ENCODE results near the gene NFU1. TPM values are rescaled to one million over a fixed set of nuclear protein-coding genes. Genes with fewer than 3 reads are reported as not detected.

Gene NFU1
- total and polyA plus RNA-seq, 2 of the 4 experiments (the other 2 are of a cell fraction): 24.0 to 32.4 TPM

GRCh38 chr2:69474688-69475087 lies 37.5 kb upstream of the NFU1 start:
- Histone ChIP-seq H2AK9ac (replicated peaks; ENCODE audit: low read depth, low read length, poor library complexity) (no peak overlapping the region), H3K27me3 (ENCODE audit: control insufficient read depth, insufficient read depth, low read length) (no peaks in the 10 kb centered on the region), H2BK20ac (ENCODE audit: low read depth, low read length) (no peak overlapping the region), H3K18ac (ENCODE audit: low read depth, low read length) (no peak overlapping the region), H3K36me3 (ENCODE audit: control insufficient read depth, insufficient read depth, low read length) (peaks cover 9% of the 10 kb centered on the region), H4K20me1 (ENCODE audit: insufficient read depth, low read length) (no peaks in the 10 kb centered on the region; the same call in 1 of the 2 replicates), H3K9me1 (ENCODE audit: insufficient read depth, low read length) (peaks cover 7% of the 10 kb centered on the region; the same call in 1 of the 2 replicates), H3K9ac (ENCODE audit: low read depth, low read length) (no peak overlapping the region), H4K8ac (ENCODE audit: low read depth in 2 of 2, low read length in 2 of 2) (no peak overlapping the region), H4K91ac (ENCODE audit: insufficient read depth, low read depth, low read length) (no peak overlapping the region), H2BK5ac (ENCODE audit: low read depth, low read length, poor library complexity, severe bottlenecking) (no peak overlapping the region), H3K56ac (ENCODE audit: extremely low read depth, insufficient read depth, low read length) (no peak overlapping the region), H2BK120ac (ENCODE audit: low read depth, low read length) (no peak overlapping the region), H3K14ac (replicated peaks; ENCODE audit: low read depth, low read length) (no peak overlapping the region), H4K5ac (ENCODE audit: low read depth, low read length) (no peak overlapping the region), H3K27ac (ENCODE audit: insufficient read depth, low read length) (no peak overlapping the region), H3K4me1 (ENCODE audit: control insufficient read depth, insufficient read depth, low read length) (no peaks in the 10 kb centered on the region), H3K9me3 (ENCODE audit: control insufficient read depth, insufficient read depth, low read length) (no peaks in the 10 kb centered on the region), H3K4ac (ENCODE audit: low read depth, low read length) (no peak overlapping the region), H3K79me1 (ENCODE audit: low read depth in 1 of 2, low read length in 2 of 2) (peaks cover 6 to 12% of the 10 kb centered on the region in 2 experiments), H3K4me3 (ENCODE audit: insufficient read depth, low read depth, low read length) (no peak overlapping the region), H2BK15ac (ENCODE audit: low read depth, low read length) (no peak overlapping the region), H3K4me2 (ENCODE audit: low read depth, low read length) (no peak overlapping the region), H3K23ac (ENCODE audit: low read depth, low read length) (no peak overlapping the region), H2AK5ac (ENCODE audit: low read depth, low read length) (no peak overlapping the region), H2AFZ (replicated peaks; ENCODE audit: low read length, poor library complexity) (no peak overlapping the region)
- no TSS peak for BruUV-seq (replicated peaks)
- TF ChIP-seq POLR2A (IDR thresholded peaks at IDR 0.05; ENCODE audit: low read depth, low read length): no peak
- no peak for TF ChIP-seq MAFK (IDR thresholded peaks at IDR 0.05; ENCODE audit: low read depth, low read length)
- no peak for TF ChIP-seq FOS (IDR thresholded peaks at IDR 0.05; ENCODE audit: low read depth, low read length)
- TF ChIP-seq RFX5 (IDR thresholded peaks at IDR 0.05; ENCODE audit: low read depth, low read length): no peak
- TF ChIP-seq RCOR1 (IDR thresholded peaks at IDR 0.05; ENCODE audit: insufficient replicate concordance, low read length): no peak
- TF ChIP-seq CTCF (conservative IDR thresholded peaks at IDR 0.05; ENCODE audit: low read depth, low read length): no peak
- no peak for TF ChIP-seq CHD1 (IDR thresholded peaks at IDR 0.05; ENCODE audit: low read depth, low read length)
- no peak for TF ChIP-seq SMC3 (IDR thresholded peaks at IDR 0.05; ENCODE audit: low read depth, low read length)
- no peak for TF ChIP-seq BHLHE40 (IDR thresholded peaks at IDR 0.05; ENCODE audit: low read depth, low read length)
- no peak for TF ChIP-seq MXI1 (IDR thresholded peaks at IDR 0.05; ENCODE audit: borderline replicate concordance, low read depth, low read length)
- TF ChIP-seq MAZ (IDR thresholded peaks at IDR 0.05; ENCODE audit: borderline replicate concordance, low read depth, low read length): no peak
- TF ChIP-seq CEBPB (IDR thresholded peaks at IDR 0.05; ENCODE audit: low read depth, low read length): no peak
- no peak for TF ChIP-seq USF2 (IDR thresholded peaks at IDR 0.05; ENCODE audit: low read depth, low read length)
- no peak for TF ChIP-seq RAD21 (IDR thresholded peaks at IDR 0.05; ENCODE audit: low read length)
- TF ChIP-seq NFE2L2 (IDR thresholded peaks at IDR 0.05; ENCODE audit: low read depth, low read length): no peak
- TF ChIP-seq ELK1 (IDR thresholded peaks at IDR 0.05; ENCODE audit: borderline replicate concordance, low read depth, low read length): no peak
- WGBS, 2 experiments (ENCODE audit: extremely low coverage in 2 of 2, insufficient read length in 1 of 2): no CpG with 5 or more reads among the region's 2 CpGs
- CTCF ChIA-PET: no interaction called here
- POLR2A ChIA-PET (ENCODE audit: unreplicated experiment): no interaction called here
- in situ Hi-C loops (cut with MboI; ENCODE audit: low sequenced_read_pairs): no loop called here
- intact Hi-C loops (cut with micrococcal nuclease): no loop called here
- dilution Hi-C loops (cut with HindIII; ENCODE audit: low sequenced_read_pairs, unreplicated experiment): no loop called here
- DNase-seq: no peak
- no peak for ATAC-seq (ENCODE audit: low read depth)
